Measurements from ENCODE around the gene MALAT1. TPM values are rescaled to one million over a fixed set of nuclear protein-coding genes. Genes with fewer than 3 reads are reported as not detected.

The MALAT1 gene
- total RNA-seq, 2 experiments from 2014 or later, result 3,446 to 5,974 TPM

- Histone ChIP-seq H3K79me2 (ENCODE audit: insufficient read depth, low read depth, low read length) (peaks cover 25% of the 10 kb centered on the region; the same call in 1 of the 2 replicates), H3K4me3 (ENCODE audit: low read depth, low read length, poor library complexity, severe bottlenecking) (peak overlapping the region; percentile 42), H3K9me3 (ENCODE audit: low read length) (no peaks in the 10 kb centered on the region), H3K4me1 (ENCODE audit: insufficient read depth, low read length, poor library complexity, severe bottlenecking) (peaks cover 90% of the 10 kb centered on the region), H2AFZ (ENCODE audit: low read length) (peak overlapping the region; percentile 70), H3K36me3 (ENCODE audit: insufficient read depth, low read length) (no peaks in the 10 kb centered on the region), H4K20me1 (ENCODE audit: insufficient read depth, low read length) (no peaks in the 10 kb centered on the region), H3K4me2 (ENCODE audit: low read length) (peak overlapping the region; percentile 61), H3K27ac (ENCODE audit: low read depth, low read length, poor library complexity, severe bottlenecking) (peak overlapping the region; percentile 81), H3K9me2 (ENCODE audit: insufficient read depth, low read length) (no peaks in the 10 kb centered on the region)
- ChIA-PET CTCF (ENCODE audit: unreplicated experiment) (interaction anchor here (0.5 to 3.1 kb wide), 3 partner anchors 14 to 395 kb away, joined by 3 to 15 read pairs (median 7); partner anchors contain the start of gene FIBP), POLR2A (interaction anchor here (0.5 to 11.1 kb wide), 10 partner anchors 7 to 111 kb away, joined by 3 to 199 read pairs (median 7); partner anchors contain the start of gene MALAT1)
- intact Hi-C loops (cut with micrococcal nuclease; ENCODE audit: unreplicated experiment), result no loop called here
- no TSS peak for BruUV-seq (replicated peaks)
- TF ChIP-seq, protein P1, sequence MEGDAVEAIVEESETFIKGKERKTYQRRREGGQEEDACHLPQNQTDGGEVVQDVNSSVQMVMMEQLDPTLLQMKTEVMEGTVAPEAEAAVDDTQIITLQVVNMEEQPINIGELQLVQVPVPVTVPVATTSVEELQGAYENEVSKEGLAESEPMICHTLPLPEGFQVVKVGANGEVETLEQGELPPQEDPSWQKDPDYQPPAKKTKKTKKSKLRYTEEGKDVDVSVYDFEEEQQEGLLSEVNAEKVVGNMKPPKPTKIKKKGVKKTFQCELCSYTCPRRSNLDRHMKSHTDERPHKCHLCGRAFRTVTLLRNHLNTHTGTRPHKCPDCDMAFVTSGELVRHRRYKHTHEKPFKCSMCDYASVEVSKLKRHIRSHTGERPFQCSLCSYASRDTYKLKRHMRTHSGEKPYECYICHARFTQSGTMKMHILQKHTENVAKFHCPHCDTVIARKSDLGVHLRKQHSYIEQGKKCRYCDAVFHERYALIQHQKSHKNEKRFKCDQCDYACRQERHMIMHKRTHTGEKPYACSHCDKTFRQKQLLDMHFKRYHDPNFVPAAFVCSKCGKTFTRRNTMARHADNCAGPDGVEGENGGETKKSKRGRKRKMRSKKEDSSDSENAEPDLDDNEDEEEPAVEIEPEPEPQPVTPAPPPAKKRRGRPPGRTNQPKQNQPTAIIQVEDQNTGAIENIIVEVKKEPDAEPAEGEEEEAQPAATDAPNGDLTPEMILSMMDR (conservative IDR thresholded peaks at IDR 0.05; ENCODE audit: low read length), result no peak
- no peak for TF ChIP-seq EZH2phosphoT487 (IDR thresholded peaks at IDR 0.05; ENCODE audit: borderline replicate concordance, low read depth, low read length)
- DNase-seq (ENCODE audit: low spot score), result peak; percentile 57
These were observed 6.0 kb upstream of the MALAT1 start for GRCh38 chr11:65492637-65493366.

DNA sequence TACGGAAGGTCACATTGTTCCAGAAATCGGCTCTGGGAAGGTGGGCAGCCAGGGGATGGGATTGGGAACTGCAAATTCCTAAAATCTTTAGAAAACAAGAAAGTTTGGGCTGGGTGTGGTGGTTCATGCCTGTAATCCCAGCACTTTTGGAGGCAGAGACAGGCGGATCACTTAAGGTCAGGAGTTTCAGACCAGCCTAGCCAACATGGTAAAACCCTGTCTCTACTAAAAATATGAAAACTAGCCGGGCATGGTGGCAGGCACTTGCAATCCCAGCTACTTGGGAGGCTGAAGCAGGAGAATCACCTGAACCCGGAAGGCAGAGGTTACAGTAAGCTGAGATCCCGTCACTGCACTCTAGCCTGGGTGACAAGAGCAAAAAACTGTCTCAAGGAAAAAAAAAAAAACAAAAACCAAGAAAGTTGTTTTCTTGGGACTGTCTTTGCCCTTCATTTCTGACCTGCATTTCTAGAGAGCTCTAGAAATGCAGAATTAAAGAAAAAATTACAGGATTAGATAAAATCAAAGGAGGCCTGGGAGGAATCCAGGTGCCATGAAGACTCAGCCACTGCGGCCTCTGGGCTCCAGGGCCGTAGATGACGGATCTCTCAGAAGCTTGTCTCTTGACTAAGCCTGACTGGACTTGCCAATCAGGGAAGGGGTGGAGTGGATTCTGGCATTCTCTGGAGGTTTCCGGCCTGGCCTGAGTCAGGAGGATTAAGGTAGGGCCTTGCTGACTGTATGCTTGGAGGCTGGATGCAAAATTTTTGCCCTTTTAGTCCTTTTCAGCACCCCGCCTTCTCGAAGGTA lies 5.3 kb upstream of the MALAT1 start:
- H3K36me3 ChIP-seq (ENCODE audit: insufficient read depth, low read length), result no peaks in the 10 kb centered on the region
- H2AFZ ChIP-seq (ENCODE audit: low read length), result peak overlapping the region; percentile 70; the same call in 1 of the 2 replicates
- intact Hi-C loops (cut with micrococcal nuclease; ENCODE audit: unreplicated experiment), result no loop called here
- peak overlapping the region; percentile 81 for H3K27ac ChIP-seq (ENCODE audit: low read depth, low read length, poor library complexity, severe bottlenecking)
- ChIA-PET CTCF (ENCODE audit: unreplicated experiment) (interaction anchor here (1.2 to 3.1 kb wide), 2 partner anchors 15 to 22 kb away, joined by 7 to 15 read pairs; no protein-coding TSS in a partner anchor), POLR2A (interaction anchor here (0.5 to 11.1 kb wide), 9 partner anchors 6 to 74 kb away, joined by 3 to 199 read pairs (median 8); partner anchors contain the start of gene MALAT1)
- no TSS peak for BruUV-seq (replicated peaks)
- peak overlapping the region; percentile 61 for H3K4me2 ChIP-seq (ENCODE audit: low read length)
- no peak for DNase-seq (ENCODE audit: low spot score)
- peak overlapping the region; percentile 42 for H3K4me3 ChIP-seq (ENCODE audit: low read depth, low read length, poor library complexity, severe bottlenecking)
- no peak for TF ChIP-seq EZH2phosphoT487 (IDR thresholded peaks at IDR 0.05; ENCODE audit: borderline replicate concordance, low read depth, low read length)
- TF ChIP-seq, protein P1 (conservative IDR thresholded peaks at IDR 0.05; ENCODE audit: low read length), result no peak
- H3K9me2 ChIP-seq (ENCODE audit: insufficient read depth, low read length), result no peaks in the 10 kb centered on the region
- H3K79me2 ChIP-seq (ENCODE audit: insufficient read depth, low read depth, low read length), result peaks cover 33% of the 10 kb centered on the region; the same call in 1 of the 2 replicates
- no peaks in the 10 kb centered on the region for H3K9me3 ChIP-seq (ENCODE audit: low read length)
- peaks cover 88% of the 10 kb centered on the region for H3K4me1 ChIP-seq (ENCODE audit: insufficient read depth, low read length, poor library complexity, severe bottlenecking)
- no peaks in the 10 kb centered on the region for H4K20me1 ChIP-seq (ENCODE audit: insufficient read depth, low read length)

Measured in OCI-LY7 (cell line).